Stimulated activated CD4-positive, alpha-beta T cell treated with anti-CD3 and anti-CD28 coated beads, Interleukin-2, amount 100 ng/mL, for 4 hours (primary cell): Measurements from ENCODE around the gene RPL13.

Source experiments
- DNase-seq: peaks from one replicate; pipeline ENCODE4 v3.0.0-alpha.2; 2020; ENCODE audit warnings: low read depth

The RPL13 gene

GRCh38 chr16:89599451-89599858 lies 39.0 kb downstream of the RPL13 start:
- no peak for DNase-seq

- no peak for DNase-seq
These were observed 39.4 kb downstream of the RPL13 start for GRCh38 chr16:89599902-89600301.

- DNase-seq, result no peak
These were observed 39.9 kb downstream of the RPL13 start for GRCh38 chr16:89600427-89600826.

GRCh38 chr16:89600956-89601355 lies 40.5 kb downstream of the RPL13 start:
- DNase-seq, result no peak

GRCh38 chr16:89601906-89602272 lies 41.4 kb downstream of the RPL13 start:
- no peak for DNase-seq

- peak; percentile 70 for DNase-seq
These were observed 41.9 kb downstream of the RPL13 start for GRCh38 chr16:89602273-89602951.

GRCh38 chr16:89602952-89603590 lies 42.6 kb downstream of the RPL13 start:
- DNase-seq, result no peak

GRCh38 chr16:89604764-89605163 lies 44.3 kb downstream of the RPL13 start:
- DNase-seq, result no peak

GRCh38 chr16:89605186-89605970 lies 44.9 kb downstream of the RPL13 start:
- no peak for DNase-seq

GRCh38 chr16:89606006-89606405 lies 45.5 kb downstream of the RPL13 start:
- no peak for DNase-seq

GRCh38 chr16:89607453-89607852 lies 47.0 kb downstream of the RPL13 start:
- DNase-seq, result no peak

GRCh38 chr16:89607937-89608740 lies 47.7 kb downstream of the RPL13 start:
- DNase-seq, result no peak

GRCh38 chr16:89610108-89610453 lies 49.6 kb downstream of the RPL13 start:
- DNase-seq, result no peak

GRCh38 chr16:89612415-89613166 lies 52.1 kb downstream of the RPL13 start:
- no peak for DNase-seq

GRCh38 chr16:89613231-89613953 lies 52.9 kb downstream of the RPL13 start, which contains the start of gene DPEP1:
Gene DPEP1, plus strand, starts transcription at chr16:89613642. Its CDS starts 16,769 bp downstream, at chr16:89630411.
- no peak for DNase-seq

- DNase-seq, result no peak
These were observed 53.5 kb downstream of the RPL13 start for GRCh38 chr16:89613954-89614459.
